PC-9 (cell line): ENCODE data around the gene TGFBR3L.

ENCODE experiments used
- EZH2 ChIP-seq: fragments of 200-600 bp; sonication (generic); IDR thresholded peaks from 2 replicates; pipeline ENCODE4 v1.8.0; 2017; ENCODE audit warnings: antibody characterized with exemption, low read depth
- TF ChIP-seq, protein P1 (sequence below): fragments of 200-600 bp; sonication (generic); conservative IDR thresholded peaks from 2 replicates; pipeline ENCODE4 v1.6.1; 2017; ENCODE audit warnings: mixed run types, antibody characterized with exemption, mild to moderate bottlenecking, moderate library complexity

DNA sequence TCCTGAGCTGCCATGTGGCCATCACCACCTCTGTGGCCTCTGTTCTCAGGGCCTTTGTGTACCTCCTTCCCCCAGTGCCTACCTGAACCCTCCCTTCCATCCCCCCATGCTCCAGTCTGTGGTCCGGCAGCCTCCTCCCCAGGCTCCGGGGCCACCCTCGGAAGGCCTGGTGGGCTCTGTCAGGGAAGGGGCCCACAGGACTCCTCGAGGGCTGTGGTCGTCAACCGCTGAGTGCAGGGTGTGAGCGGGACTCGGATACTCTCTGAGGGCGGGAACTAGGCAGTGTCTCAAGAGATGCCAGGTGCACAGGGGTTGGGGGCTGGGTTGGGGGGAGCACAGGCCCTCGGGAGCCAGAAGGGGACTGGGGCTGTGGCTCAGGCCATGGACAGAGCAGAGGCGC is 7.1 kb upstream of the TGFBR3L start:
- TF ChIP-seq, protein P1, sequence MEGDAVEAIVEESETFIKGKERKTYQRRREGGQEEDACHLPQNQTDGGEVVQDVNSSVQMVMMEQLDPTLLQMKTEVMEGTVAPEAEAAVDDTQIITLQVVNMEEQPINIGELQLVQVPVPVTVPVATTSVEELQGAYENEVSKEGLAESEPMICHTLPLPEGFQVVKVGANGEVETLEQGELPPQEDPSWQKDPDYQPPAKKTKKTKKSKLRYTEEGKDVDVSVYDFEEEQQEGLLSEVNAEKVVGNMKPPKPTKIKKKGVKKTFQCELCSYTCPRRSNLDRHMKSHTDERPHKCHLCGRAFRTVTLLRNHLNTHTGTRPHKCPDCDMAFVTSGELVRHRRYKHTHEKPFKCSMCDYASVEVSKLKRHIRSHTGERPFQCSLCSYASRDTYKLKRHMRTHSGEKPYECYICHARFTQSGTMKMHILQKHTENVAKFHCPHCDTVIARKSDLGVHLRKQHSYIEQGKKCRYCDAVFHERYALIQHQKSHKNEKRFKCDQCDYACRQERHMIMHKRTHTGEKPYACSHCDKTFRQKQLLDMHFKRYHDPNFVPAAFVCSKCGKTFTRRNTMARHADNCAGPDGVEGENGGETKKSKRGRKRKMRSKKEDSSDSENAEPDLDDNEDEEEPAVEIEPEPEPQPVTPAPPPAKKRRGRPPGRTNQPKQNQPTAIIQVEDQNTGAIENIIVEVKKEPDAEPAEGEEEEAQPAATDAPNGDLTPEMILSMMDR, result no peak
- TF ChIP-seq EZH2, result no peak
